HUES6 (cell line): Measurements from ENCODE around the gene PALM3.

Experiments used
- H3K27ac ChIP-seq: 2 replicates; pipeline ENCODE4 v1.7.0; 2013; ENCODE audit warnings: low read depth, mild to moderate bottlenecking, low read length, inconsistent platforms
- H3K27me3 ChIP-seq: 2 replicates; pipeline ENCODE4 v1.6.1; 2013; ENCODE audit warnings: low read length; ENCODE audit not compliant: control insufficient read depth, insufficient read depth
- H3K36me3 ChIP-seq: 2 replicates; pipeline ENCODE4 v1.6.1; 2013; ENCODE audit warnings: low read length; ENCODE audit not compliant: control insufficient read depth, insufficient read depth
- H3K4me1 ChIP-seq: 2 replicates; pipeline ENCODE4 v1.6.1; 2013; ENCODE audit warnings: low read length; ENCODE audit not compliant: control insufficient read depth, insufficient read depth
- H3K4me3 ChIP-seq: 2 replicates; pipeline ENCODE4 v1.5.1; 2013; ENCODE audit warnings: low read depth, low read length
- H3K9ac ChIP-seq: one replicate; pipeline ENCODE4 v1.6.1; 2013; ENCODE audit warnings: mild to moderate bottlenecking, low read length
- H3K9me3 ChIP-seq: 2 replicates; pipeline ENCODE4 v1.6.1; 2013; ENCODE audit warnings: low read depth, low read length; ENCODE audit not compliant: control insufficient read depth, insufficient read depth

PALM3 gene

DNA sequence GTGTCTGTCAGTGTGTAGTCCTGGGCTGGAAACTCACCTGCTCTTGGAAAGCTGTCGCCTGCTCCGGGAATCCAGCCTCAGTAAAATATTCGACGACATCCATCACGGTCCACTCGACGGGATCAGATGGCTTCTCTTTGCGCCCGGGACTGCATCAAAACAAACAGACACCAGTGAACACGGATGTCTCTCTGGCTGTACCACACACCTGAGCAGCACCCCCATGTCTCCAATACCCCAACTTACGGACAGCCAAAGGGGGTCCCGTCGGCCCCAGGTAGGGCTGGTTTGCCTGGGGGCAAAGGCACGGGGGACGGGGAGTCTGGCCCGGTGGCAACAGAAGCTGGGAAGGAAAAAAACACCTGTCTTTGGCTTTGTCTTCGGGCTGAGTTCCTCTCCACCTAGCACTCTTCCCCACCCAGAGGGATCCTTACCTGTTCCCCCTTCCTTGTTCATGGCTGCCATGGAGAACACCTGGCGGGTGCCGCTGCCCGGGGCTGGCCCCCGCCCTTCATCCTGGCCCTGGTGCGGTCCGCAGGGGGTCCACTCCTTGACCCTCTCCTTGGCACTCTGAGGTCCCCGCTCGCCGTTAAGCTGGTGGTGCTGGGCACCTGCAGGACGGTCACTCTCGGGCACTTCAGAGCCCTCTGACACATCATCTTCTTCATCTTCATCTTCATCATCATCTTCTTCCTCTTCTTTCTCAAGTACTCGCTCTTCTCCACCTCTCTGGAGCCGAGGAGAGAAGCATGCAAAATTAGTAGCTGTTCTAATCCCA, 26.9 kb upstream of the PALM3 start:
- Histone ChIP-seq H3K4me3 (peak overlapping the region; percentile 67), H3K4me1 (peaks cover 17% of the 10 kb centered on the region), H3K9me3 (peaks cover 8% of the 10 kb centered on the region), H3K27ac (no peak overlapping the region), H3K27me3 (peaks cover 14% of the 10 kb centered on the region), H3K9ac (no peak overlapping the region), H3K36me3 (peaks cover 11% of the 10 kb centered on the region)

DNA sequence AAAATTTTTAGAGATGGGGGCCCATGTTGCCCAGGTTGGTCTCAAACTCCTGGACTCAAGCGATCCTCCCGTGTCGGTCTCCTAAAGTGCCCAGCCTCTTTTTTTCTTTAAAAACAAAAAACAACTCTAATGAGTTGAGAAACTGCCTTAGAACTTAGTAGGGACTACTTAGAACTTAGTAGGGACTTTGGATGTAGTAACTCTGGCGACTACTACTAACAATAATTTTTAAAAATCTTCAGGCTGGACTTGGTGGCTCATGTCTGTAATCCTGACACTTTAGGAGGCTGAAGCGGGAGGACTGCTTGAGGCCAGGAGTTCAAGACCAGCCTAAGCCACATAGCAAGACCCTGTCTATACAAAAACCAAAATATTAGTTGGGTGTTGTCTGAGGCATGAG, 24.2 kb upstream of the PALM3 start:
- H3K27me3 ChIP-seq, result peaks cover 14% of the 10 kb centered on the region
- H3K4me3 ChIP-seq, result peak overlapping the region; percentile 63
- H3K36me3 ChIP-seq, result peaks cover 11% of the 10 kb centered on the region
- H3K27ac ChIP-seq, result no peak overlapping the region
- no peak overlapping the region for H3K9ac ChIP-seq
- H3K4me1 ChIP-seq, result peaks cover 17% of the 10 kb centered on the region
- no peaks in the 10 kb centered on the region for H3K9me3 ChIP-seq

DNA sequence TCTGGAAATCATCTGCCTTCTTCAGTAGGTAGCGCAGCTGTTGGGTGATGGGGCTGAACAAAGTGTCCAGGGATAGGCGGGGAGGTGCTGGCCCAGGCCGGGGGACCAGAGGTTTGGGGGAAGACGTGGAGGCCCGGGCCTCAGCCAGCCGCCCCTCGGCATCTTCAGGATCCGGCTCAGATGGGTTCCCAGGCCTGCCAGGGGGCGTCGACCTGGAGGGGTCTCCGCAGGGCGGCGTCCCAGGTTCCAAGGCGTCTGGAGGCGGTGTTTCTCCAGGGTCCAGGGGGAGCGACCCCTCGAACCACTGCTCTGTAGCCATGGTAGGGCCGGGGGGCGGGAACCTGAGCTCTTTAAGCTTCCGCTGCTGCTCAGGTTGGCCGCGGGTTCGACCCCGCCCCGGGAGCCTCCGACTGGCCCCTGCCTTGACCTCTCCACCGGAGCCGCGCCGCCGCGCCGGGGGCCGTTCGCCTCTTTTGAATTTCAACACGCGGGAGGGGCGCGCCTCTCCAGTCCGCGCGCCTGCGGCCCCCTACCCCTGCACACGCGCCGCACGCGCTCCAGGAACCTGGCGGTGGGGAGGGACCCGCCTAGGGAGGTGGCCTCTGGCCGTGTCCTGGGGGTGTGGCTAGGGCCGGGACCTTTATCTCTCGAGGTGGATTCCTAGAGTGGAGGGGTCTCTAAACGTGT, 23.6 kb upstream of the PALM3 start, which contains the start of gene C19orf67:
TSS of gene C19orf67 (minus strand) at position 475 of the 687 bp plus-strand sequence. CDS start at position 319, 156 bp downstream.
- Histone ChIP-seq H3K4me1 (peaks cover 17% of the 10 kb centered on the region), H3K4me3 (peak within 1 kb of the TSS; percentile 63), H3K36me3 (peaks cover 11% of the 10 kb centered on the region), H3K27me3 (peaks cover 14% of the 10 kb centered on the region), H3K9ac (peak within 1 kb of the TSS; percentile 57), H3K9me3 (no peaks in the 10 kb centered on the region), H3K27ac (no peak within 1 kb of the TSS)

DNA sequence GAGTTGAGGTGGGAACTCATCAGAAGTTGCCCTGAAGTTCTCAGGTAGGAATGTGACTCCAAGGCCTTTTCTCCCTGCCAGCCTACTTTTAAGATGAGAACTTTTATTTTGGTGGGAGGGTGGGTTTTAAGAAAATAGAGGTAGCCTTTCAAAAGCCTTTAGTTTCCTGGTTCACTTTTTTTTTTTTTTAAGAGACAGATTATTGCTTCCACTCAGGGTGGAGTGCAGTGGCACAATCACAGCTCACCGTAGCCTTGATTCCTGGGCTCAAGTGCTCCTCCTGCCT, 20.7 kb upstream of the PALM3 start:
- Histone ChIP-seq H3K27ac (no peak overlapping the region), H3K4me1 (peaks cover 10% of the 10 kb centered on the region; the same call in 1 of the 2 replicates), H3K9ac (no peak overlapping the region), H3K27me3 (0 out of 2 replicates have a peak, but pooled peaks cover 3% of the 10 kb centered on the region), H3K4me3 (no peak overlapping the region), H3K9me3 (no peaks in the 10 kb centered on the region), H3K36me3 (no peaks in the 10 kb centered on the region; the same call in 1 of the 2 replicates)

DNA sequence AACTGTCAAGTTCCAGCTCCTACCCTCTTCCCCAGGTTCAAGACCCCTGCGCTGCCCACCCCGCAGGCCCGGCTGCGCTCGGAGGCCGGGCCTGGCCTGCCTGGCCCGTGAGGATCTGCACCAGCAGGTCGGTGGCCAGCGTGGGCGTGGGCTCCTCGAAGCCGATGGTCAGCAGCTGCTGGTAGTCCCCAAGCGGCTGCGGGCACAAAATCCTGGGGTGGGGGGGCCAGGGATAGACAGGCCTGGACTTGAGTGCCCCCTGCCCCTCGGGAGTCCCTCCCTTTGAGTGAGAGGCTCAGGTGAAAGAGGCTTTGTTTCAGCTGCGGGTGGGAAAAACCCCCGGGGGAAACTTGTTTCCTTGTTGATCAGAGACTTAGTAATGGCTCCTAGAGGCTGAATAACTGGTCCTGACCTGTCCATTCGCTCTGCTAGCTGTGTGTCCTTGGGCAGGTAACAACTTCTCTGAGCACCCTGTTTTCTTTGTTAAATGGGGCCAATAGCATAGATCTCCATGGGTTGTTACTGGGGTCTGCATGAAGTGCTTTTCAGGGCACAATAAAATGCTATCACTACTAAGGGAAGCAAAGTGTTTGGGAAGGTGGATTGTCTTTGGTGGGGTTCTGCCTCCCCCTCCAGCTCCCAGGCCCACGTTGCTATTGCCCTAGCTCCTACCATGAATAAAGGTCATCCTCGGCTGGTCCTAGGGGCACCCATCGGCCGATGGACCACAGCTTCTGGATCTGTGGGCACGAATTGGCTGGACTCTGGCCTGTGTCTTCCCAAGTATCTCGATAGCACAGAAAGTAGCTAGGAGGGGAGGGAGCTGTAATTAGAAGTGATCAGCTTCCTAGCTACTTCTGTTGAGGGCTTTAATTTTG, 20.2 kb upstream of the PALM3 start:
- Histone ChIP-seq H3K4me3 (peak overlapping the region; percentile 85), H3K27me3 (peaks cover 8% of the 10 kb centered on the region; the same call in 1 of the 2 replicates), H3K9ac (peak overlapping the region; percentile 30), H3K27ac (no peak overlapping the region), H3K4me1 (peaks cover 10% of the 10 kb centered on the region; the same call in 1 of the 2 replicates), H3K36me3 (no peaks in the 10 kb centered on the region; the same call in 1 of the 2 replicates), H3K9me3 (no peaks in the 10 kb centered on the region)

DNA sequence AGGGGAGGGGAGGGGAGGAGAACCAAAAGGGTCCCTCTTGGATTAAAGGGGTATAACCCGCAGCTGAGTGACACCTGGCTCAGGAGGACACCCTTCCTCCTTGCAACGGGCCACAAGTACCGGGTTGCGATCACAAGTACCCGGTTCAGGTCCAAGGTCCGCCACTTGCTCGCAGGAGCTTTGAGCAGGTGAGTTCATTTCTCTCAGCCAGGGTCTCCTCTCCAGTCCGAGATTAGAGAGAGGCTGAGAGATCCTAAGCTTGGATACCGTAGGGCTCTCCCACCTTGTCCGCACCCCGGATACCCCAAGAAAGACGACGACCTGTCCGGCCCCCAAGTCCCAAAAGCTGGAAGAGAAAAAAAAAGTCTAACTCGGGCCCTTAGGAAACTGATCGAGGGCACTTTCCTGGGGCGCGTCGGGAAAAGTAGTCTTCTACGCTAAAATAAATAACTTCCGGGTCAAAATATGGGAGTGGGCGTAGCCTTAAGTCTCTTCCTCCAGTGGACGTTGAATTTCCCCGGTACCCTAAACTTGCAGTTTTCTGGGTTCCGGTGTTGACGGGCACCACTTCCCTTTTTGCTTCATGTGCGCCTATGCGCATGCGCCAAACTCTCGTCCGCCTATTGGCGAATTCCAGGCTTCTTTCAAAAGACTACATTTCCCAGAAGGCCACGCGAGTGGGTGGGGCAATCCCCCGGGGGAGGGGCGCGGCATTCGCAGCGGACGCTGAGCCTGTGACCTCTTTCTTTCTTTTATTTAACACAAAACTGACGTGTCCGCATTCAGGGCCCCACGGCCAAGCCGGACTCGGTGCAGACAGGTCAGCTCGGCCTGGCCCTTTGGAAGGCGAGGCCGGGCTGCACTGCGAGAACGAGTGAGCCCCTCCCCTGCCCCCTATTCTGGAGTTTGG, 19.3 kb upstream of the PALM3 start:
- Histone ChIP-seq H3K36me3 (no peaks in the 10 kb centered on the region), H3K4me1 (peaks cover 10% of the 10 kb centered on the region; the same call in 1 of the 2 replicates), H3K9me3 (no peaks in the 10 kb centered on the region), H3K9ac (peak overlapping the region; percentile 47), H3K27me3 (peaks cover 7% of the 10 kb centered on the region; the same call in 1 of the 2 replicates), H3K4me3 (peak overlapping the region; percentile 85), H3K27ac (no peak overlapping the region)

DNA sequence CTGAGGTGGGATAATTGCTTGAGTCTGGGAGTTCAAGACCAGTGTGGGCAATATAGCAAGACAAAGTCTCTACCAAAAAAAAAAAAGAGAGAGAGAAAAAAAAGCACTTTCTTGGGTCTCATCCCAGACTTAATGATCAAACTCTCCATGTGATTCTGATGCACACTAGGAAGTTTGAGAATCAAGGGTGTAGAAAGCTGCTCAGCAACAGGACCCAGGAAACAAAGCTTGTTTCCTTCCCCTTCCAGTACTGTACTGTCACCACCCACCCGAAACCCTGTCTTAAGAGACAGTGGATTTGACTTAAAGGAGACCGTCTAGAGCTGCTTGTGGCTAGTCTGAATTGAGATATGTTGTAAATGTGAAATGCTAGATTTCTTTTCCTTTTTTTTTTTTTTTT, 16.5 kb upstream of the PALM3 start:
- H3K9me3 ChIP-seq, result no peaks in the 10 kb centered on the region
- peaks cover 33% of the 10 kb centered on the region for H3K27me3 ChIP-seq
- no peak overlapping the region for H3K9ac ChIP-seq
- H3K4me3 ChIP-seq, result no peak overlapping the region
- peaks cover 13% of the 10 kb centered on the region; the same call in 1 of the 2 replicates for H3K4me1 ChIP-seq
- no peak overlapping the region for H3K27ac ChIP-seq
- H3K36me3 ChIP-seq, result no peaks in the 10 kb centered on the region

DNA sequence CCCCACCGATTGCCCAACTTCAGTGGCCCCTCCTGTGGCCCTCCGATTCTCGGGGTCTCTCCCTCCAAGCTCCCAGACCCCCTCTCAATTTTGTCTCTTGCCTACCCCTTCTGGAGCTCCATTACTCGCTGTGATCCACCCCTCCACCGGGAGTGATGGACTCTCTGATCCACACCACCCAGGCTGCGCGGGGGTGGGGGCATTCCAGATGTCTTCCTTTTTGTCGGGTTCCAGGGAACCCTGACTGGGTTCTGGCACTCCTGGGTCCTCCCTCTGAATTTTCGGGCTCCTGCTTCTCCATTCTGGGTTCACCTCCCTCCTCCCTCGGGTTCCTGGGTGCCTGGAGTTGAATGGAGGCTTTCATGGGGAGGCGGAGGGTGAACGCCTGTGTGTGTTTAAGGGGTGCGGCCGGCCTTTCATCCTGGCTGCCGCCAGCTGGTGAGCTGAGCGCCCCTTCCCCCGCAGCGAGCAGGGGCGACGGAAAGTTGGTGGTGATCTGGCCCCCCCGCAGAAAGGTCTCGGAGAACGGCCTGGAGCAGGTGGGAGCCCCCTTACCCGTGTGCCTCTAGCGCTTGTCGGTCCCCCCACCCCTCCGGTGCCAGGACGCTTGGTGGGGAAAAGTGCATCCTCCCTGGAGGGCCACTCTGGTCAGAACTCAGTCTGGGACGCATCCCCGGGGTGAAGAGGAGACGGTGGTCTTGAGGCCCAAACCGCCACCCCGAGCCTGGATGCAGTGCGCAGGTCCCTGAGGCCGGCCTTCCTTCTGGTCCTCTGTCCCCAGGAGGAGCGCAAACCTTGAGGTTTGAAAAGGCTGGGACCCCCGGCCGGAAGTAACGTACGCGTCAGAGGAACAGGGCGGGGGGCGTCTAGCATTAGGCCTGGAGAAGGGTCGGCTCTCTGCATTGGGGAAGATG, 12.3 kb upstream of the PALM3 start:
- Histone ChIP-seq H3K36me3 (no peaks in the 10 kb centered on the region), H3K27ac (no peak overlapping the region), H3K9ac (peak overlapping the region; percentile 50), H3K4me3 (peak overlapping the region; percentile 70), H3K9me3 (no peaks in the 10 kb centered on the region), H3K4me1 (peaks cover 19% of the 10 kb centered on the region; the same call in 1 of the 2 replicates), H3K27me3 (peaks cover 55% of the 10 kb centered on the region)

DNA sequence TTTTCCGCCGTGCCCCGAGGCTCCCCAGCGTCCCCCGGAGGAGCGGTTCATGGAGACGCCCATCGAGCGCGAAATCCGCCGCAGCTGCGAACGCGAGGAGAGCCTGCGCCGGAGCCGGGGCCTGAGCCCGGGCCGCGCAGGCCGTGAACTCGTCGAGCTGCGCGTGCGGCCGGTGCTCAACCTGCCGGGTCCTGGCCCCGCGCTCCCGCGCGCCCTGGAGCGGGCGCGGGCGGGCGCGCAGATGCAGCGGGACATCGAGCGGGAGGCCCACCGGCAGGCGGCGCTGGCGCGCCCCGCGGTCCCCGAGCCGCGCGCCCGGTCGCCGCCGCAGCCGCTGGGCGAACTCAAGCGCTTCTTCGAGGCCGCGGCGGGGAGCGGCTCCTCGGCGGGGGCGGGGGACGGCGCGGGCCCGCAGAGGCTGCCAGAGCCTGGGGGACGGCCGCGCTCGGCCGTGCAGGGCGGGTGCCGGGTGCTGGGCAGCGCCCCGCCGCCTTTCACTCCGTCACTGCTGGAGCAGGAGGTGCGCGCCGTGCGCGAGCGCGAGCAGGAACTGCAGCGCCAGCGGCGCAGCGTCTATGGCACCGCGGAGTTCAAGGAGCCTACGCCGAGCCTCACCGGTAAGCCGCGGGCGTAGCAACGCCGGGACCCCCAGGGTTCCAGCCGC, 11.5 kb upstream of the PALM3 start:
- peaks cover 19% of the 10 kb centered on the region; the same call in 1 of the 2 replicates for H3K4me1 ChIP-seq
- H3K27ac ChIP-seq, result no peak overlapping the region
- peak overlapping the region; percentile 70 for H3K4me3 ChIP-seq
- H3K9me3 ChIP-seq, result no peaks in the 10 kb centered on the region
- H3K36me3 ChIP-seq, result no peaks in the 10 kb centered on the region
- peak overlapping the region; percentile 50 for H3K9ac ChIP-seq
- peaks cover 55% of the 10 kb centered on the region for H3K27me3 ChIP-seq
